ENCODE data around the gene WT1. TPM values are rescaled to one million over a fixed set of nuclear protein-coding genes. Genes with fewer than 3 reads are reported as not detected.

The WT1 gene
- total and polyA plus RNA-seq, 2 donors = 0.05 to 2.3 TPM

DNA sequence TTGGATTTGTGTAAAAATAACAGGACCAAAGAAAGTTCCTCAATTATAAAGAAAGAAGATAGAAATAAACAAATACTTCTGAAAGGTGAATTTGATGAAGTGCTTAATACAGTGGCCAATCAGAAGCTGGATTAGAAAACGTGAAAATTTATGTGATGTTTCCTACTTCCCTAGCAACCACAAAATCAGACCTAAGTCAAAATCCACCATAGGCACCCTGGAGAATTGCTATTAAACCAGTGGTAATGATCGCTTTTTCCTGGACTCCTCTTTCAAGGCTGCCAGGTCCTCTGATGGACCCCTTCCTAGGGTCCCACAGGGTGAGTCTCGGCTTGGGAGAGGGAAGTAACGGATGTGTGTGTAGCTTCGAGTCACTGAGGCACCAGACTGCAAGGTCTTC lies 9.6 kb downstream of the WT1 start:
- 38% methylated on average over 5 of the region's 5 CpGs for WGBS
- DNase-seq (ENCODE audit: extremely low spot score) = no peak

DNA sequence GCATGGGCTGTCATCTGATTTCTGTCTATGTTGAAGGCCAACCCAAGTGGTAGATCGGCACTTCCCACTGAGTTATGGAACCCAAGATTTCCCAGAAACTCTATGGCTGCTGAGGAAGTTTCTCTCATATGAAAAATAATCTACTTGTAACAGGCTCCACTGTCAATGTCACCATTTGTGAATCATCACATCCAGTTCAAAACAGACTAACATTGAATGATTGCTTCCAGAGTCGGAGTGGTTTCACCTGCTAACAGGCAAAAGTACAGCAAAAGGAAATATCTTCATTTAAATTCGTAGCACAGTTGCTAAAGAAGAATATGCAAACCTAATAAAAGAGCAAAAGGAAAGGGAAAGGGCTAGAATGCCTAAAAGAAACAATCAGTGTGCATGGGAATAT lies 12.8 kb downstream of the WT1 start:
- WGBS = 68% methylated on average over 3 of the region's 3 CpGs
- no peaks in the 10 kb centered on the region for H3K36me3 ChIP-seq (ENCODE audit: insufficient read depth)
- H3K27ac ChIP-seq (ENCODE audit: low read depth) = no peak overlapping the region
- no peak overlapping the region for H3K4me3 ChIP-seq (ENCODE audit: low read depth, low read length)
- no peak for DNase-seq (ENCODE audit: extremely low spot score)
- H3K4me1 ChIP-seq (ENCODE audit: insufficient read depth) = no peaks in the 10 kb centered on the region

More for the DNA sequence above, 9.6 kb downstream of the WT1 start:
- no peak overlapping the region for H3K4me3 ChIP-seq (ENCODE audit: low read depth, low read length)
- no peaks in the 10 kb centered on the region for H3K4me1 ChIP-seq (ENCODE audit: insufficient read depth)
- no peaks in the 10 kb centered on the region for H3K36me3 ChIP-seq (ENCODE audit: insufficient read depth)
- H3K27ac ChIP-seq (ENCODE audit: low read depth) = no peak overlapping the region

DNA sequence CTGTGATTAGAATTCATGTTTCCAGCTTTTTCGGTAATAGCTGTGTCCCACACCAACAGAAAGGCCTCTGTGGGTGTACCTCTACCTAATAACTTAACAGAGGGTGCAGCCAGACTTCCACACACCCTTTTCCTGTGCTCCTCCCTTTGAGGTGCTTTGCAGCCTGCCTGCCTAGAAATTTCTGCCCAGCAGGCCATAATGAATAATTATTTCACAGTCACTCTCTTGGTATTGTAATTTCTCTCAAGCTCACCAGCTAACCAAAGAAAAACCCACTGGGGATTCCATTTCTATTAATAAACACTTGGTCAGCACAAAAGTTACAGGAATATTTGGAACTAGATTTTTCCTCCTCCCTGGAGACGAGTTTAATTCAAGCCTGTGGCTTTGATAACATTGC lies 13.3 kb downstream of the WT1 start:
- Histone ChIP-seq H3K4me1 (ENCODE audit: insufficient read depth) (no peaks in the 10 kb centered on the region), H3K4me3 (ENCODE audit: low read depth, low read length) (no peak overlapping the region), H3K27ac (ENCODE audit: low read depth) (no peak overlapping the region), H3K36me3 (ENCODE audit: insufficient read depth) (no peaks in the 10 kb centered on the region)
- no peak for DNase-seq (ENCODE audit: extremely low spot score)
- WGBS = 78% methylated on average over 2 of the region's 2 CpGs

DNA sequence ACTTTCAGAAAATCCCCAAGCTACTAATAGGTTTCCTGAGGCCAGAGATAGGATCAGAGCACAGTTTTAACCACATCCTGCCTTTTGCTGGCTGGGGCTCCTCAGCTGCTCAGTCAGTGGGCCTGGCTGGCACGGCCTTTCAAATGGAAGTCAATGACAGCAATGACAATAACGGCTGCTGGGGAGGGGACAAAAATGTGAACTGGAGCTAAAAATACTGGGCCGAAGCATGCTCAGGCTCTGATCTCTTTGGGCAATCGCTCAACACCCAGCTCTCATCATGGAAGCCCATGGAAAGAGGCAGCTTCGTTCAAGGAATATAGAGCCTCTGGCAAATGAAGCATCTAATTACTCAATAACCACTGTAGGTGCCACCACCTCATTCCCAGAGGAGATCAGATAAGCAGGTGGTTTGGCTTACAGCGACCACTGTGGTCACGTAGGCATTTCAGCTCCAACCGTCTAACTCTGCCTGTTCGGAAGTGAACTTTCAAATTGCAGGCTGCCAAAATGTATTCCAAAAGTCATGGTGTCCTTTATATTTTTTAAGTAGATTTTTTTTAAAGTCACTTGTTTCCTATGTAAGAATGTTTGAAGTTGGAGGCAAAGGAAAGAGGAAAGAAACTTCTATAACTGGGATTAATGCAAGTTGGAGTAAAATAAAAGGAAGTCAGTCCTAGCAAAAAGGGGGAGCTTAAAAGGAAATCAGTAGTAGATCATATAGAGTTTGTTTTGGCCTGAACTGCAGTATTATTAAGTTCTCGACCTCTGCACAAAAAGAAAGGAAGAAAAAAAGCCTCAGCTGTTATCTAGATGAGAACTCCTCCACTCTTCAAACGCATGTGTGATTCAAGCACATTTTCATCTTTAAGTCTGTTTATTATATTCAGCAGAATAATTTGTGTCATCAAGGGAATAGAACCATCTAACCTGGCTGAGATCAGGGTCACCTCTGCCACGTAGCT lies 14.1 kb downstream of the WT1 start:
- no peaks in the 10 kb centered on the region for H3K4me1 ChIP-seq (ENCODE audit: insufficient read depth)
- H3K36me3 ChIP-seq (ENCODE audit: insufficient read depth) = no peaks in the 10 kb centered on the region
- DNase-seq (ENCODE audit: extremely low spot score) = no peak
- no peak overlapping the region for H3K27ac ChIP-seq (ENCODE audit: low read depth)
- 64% methylated on average over 12 of the region's 12 CpGs for WGBS
- no peak overlapping the region for H3K4me3 ChIP-seq (ENCODE audit: low read depth, low read length)

DNA sequence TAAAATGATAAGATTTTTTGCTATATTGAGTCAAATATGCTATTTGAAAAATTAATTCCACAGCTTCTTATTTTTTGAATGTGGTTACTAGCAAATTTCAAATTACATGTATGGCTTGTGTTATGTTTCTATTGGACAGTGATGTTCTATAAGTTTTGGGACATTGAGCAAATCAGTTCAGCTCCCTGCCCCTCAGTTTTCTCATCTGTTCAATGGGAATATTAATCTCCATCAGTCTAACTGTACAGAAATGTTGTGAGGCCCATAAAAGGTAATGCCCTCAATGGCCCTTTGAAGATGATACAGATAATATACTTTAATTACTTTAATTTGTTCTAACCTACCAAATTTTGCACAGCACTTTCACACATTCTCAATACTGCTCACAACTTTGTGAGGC lies 15.2 kb downstream of the WT1 start:
- no peak overlapping the region for H3K27ac ChIP-seq (ENCODE audit: low read depth)
- H3K36me3 ChIP-seq (ENCODE audit: insufficient read depth) = no peaks in the 10 kb centered on the region
- no peak overlapping the region for H3K4me3 ChIP-seq (ENCODE audit: low read depth, low read length)
- DNase-seq (ENCODE audit: extremely low spot score) = no peak
- H3K4me1 ChIP-seq (ENCODE audit: insufficient read depth) = no peaks in the 10 kb centered on the region

DNA sequence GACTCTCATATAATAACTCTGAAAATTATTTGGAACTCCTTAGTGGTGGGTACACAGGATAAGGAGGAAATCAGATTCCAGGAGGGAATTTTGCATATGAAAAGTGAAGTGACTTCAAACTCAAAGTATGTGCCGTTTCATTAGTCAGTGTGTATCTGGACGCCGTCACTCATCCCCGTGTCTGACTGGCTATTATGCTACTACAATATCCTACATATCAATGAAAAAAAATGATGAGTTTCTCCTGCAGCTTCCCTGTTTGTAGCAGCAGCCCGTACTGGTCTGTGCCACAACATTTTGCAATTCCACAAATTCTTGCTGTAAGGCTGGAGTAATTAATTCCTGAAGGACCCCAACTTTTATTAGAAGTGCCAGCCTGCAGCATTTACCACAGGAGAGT lies 16.5 kb downstream of the WT1 start:
- no peak for DNase-seq (ENCODE audit: extremely low spot score)
- no peaks in the 10 kb centered on the region for H3K4me1 ChIP-seq (ENCODE audit: insufficient read depth)
- no peak overlapping the region for H3K27ac ChIP-seq (ENCODE audit: low read depth)
- H3K36me3 ChIP-seq (ENCODE audit: insufficient read depth) = no peaks in the 10 kb centered on the region
- no peak overlapping the region for H3K4me3 ChIP-seq (ENCODE audit: low read depth, low read length)
- WGBS = 36% methylated on average over 5 of the region's 5 CpGs

DNA sequence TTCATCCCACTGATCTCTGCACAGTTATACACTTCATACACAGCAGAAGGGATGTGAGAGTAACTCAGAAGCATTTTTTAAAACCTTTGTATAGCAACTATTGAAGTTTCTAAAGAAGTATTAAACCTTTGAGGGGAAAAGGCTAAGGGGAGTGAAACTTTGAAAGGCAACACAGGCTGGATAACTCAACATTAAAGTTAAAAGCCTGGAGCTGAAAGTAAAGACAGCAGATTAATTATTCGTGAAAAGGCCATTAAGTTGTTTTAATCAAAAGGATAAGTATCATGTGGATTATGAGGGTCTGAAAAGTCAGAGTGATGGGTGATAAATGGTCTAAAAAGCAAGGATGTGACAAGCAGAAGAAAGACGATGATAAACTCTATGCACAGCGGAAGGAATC lies 17.5 kb downstream of the WT1 start:
- DNase-seq (ENCODE audit: extremely low spot score) = no peak
- Histone ChIP-seq H3K4me1 (ENCODE audit: insufficient read depth) (no peaks in the 10 kb centered on the region), H3K36me3 (ENCODE audit: insufficient read depth) (no peaks in the 10 kb centered on the region), H3K4me3 (ENCODE audit: low read depth, low read length) (no peak overlapping the region), H3K27ac (ENCODE audit: low read depth) (no peak overlapping the region)
- WGBS = 55% methylated on average over 3 of the region's 3 CpGs

DNA sequence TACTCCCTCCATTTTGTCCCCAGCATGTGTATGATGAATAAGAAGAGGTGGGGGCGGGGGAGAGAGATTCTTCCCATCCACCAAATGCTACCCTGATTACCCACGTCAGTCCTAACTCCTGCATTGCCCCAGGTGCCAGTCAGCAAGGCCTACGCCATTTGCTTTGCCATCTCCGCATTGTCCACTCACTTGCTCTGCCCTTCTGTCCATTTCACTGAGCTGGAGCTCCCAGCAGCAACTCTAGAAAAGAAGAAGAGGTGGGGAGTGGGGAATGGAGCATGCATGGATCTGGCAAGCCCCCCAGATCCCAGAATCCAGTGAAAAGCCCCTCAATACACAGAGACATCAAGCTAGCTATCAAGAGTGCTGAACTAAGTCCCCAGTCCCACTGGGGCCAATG lies 19.0 kb downstream of the WT1 start:
- no peak for DNase-seq (ENCODE audit: extremely low spot score)
- H3K4me3 ChIP-seq (ENCODE audit: low read depth, low read length) = no peak overlapping the region
- 85% methylated on average over 4 of the region's 4 CpGs for WGBS
- no peaks in the 10 kb centered on the region for H3K36me3 ChIP-seq (ENCODE audit: insufficient read depth)
- no peaks in the 10 kb centered on the region for H3K4me1 ChIP-seq (ENCODE audit: insufficient read depth)
- no peak overlapping the region for H3K27ac ChIP-seq (ENCODE audit: low read depth)

DNA sequence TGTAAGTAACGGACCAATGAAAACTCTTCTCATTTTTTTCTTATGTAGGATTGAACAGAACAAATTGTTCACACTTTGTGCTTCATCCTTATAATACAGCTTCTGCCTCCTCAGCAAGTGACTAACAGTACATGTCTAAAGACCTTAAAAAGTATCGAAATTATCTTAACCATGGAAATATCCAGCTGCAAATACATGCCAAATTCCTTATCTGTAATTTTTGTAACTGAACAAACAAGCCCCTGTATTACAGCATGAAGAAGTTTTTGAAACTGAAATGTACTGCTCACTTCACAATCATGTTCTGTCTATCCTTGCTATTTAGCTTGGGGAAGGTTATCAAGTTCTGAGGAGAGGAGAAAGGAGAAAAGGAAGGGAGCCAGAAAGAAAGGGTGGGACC lies 20.4 kb downstream of the WT1 start:
- no peak overlapping the region for H3K27ac ChIP-seq (ENCODE audit: low read depth)
- no peak overlapping the region for H3K4me3 ChIP-seq (ENCODE audit: low read depth, low read length)
- DNase-seq (ENCODE audit: extremely low spot score) = no peak
- no peaks in the 10 kb centered on the region for H3K36me3 ChIP-seq (ENCODE audit: insufficient read depth)
- WGBS = 72% methylated on average over 2 of the region's 2 CpGs
- H3K4me1 ChIP-seq (ENCODE audit: insufficient read depth) = no peaks in the 10 kb centered on the region

DNA sequence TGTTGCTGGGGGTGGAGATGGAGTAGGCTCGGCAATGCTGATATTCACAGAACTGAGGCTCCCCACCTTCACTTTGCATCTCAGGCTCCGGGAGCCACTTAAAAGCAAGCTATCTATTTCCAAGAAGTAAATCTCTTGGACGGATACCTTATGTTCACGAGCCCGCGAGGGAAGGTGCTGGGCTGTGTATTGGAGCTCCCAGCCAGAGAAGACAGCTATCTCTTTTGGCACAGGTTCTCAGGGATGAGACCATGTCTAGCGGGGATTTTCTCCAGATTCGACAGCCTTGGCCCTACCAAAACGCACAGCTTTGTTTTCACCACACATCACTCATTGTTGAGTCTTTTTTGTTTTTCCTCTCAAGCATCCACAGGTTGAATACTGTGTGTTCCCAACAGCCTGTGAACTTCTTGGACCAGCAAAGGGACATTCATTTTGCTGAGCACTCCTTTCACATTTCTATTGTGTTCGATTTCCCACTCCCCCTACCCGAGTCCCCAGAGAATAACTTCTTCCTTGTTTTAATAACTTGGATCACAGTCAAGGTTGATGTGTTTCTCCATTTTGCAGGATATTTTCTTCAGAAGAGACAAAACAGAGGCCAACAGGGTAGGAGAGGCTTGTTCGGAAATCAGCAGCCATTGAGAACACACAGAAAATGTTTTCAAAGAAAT lies 23.3 kb downstream of the WT1 start:
- WGBS = 49% methylated on average over 12 of the region's 12 CpGs
- peak; percentile 64 for DNase-seq (ENCODE audit: extremely low spot score)
- Histone ChIP-seq H3K4me3 (ENCODE audit: low read depth, low read length) (no peak overlapping the region), H3K36me3 (ENCODE audit: insufficient read depth) (no peaks in the 10 kb centered on the region), H3K4me1 (ENCODE audit: insufficient read depth) (no peaks in the 10 kb centered on the region), H3K27ac (ENCODE audit: low read depth) (no peak overlapping the region)

DNA sequence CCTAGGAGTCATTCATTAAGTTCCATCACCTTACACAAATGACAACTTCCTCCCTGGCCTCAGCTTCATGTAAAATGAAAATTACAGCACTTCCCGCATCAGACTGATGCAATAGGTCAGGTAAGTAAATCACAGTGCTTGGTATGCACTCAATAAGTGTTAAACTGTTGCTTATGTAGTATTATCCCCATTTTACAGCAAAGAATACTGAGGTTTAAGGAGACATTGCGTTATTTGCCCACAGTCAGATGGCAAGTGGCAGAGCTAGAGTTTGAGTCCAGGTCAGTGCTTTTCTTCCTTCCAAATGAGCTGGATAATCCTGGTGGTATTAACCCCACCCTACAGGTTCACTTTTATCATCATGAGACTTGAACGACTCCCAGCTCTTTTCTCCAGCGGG lies 29.7 kb downstream of the WT1 start:
- no peak for DNase-seq (ENCODE audit: extremely low spot score)
- Histone ChIP-seq H3K36me3 (ENCODE audit: insufficient read depth) (no peaks in the 10 kb centered on the region), H3K4me3 (ENCODE audit: low read depth, low read length) (no peak overlapping the region), H3K4me1 (ENCODE audit: insufficient read depth) (no peaks in the 10 kb centered on the region), H3K27ac (ENCODE audit: low read depth) (no peak overlapping the region)
- 79% methylated on average over 4 of the region's 4 CpGs for WGBS

DNA sequence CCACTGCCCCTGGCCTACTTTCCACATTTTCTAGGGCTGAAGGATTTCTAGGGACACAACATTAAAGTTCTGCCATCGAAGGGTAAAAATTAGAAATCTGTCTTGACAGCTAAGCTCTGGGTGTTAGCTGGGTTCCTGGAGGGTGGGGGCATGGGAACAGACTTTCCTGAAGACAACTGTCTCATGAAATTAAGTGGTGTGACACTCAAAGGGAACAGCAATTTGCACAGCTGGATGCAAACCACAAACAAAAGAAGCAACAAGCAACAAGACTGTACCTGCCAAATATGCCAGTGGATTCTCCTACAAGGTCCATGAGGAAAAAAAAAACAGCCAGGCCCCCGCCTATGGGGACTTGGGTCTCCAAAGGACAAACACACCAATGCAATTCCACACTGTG lies 32.5 kb downstream of the WT1 start:
- DNase-seq (ENCODE audit: extremely low spot score) = no peak
- WGBS = 83% methylated on average over 2 of the region's 2 CpGs
- Histone ChIP-seq H3K4me1 (ENCODE audit: insufficient read depth) (no peaks in the 10 kb centered on the region), H3K4me3 (ENCODE audit: low read depth, low read length) (no peak overlapping the region), H3K27ac (ENCODE audit: low read depth) (no peak overlapping the region), H3K36me3 (ENCODE audit: insufficient read depth) (no peaks in the 10 kb centered on the region)

DNA sequence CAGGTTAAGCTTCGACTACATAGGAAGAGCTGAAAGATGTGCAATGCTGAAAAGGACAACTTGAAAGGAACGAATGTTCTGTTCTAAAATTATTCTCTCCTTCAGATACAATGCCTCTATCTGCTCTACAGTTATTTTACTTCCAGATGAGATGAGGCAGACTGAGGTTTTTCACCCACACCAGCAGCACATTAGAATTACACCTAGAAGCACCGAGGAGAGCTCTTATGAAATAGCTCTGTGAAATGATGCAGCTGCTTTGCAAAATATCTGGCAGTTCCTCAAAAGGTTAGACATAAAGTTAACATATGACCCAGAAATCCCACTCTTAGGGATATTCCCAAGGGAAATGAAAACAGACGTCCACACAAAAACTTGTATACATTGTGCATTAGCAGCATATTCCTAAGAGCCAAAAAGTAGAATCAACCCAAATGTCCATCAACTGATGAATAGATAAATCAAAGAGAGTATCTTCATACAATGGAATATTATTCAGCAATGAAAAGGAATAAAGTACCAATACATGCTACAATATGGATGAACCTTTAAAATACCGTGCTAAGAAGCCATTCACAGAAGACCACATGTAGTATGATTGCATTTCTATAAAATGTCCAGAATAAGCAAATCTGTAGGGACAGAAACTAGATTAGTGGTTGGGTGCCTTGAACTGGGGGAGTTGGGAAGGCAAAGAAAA lies 34.5 kb downstream of the WT1 start:
- WGBS = 58% methylated on average over 5 of the region's 5 CpGs
- no peak overlapping the region for H3K4me3 ChIP-seq (ENCODE audit: low read depth, low read length)
- no peaks in the 10 kb centered on the region for H3K4me1 ChIP-seq (ENCODE audit: insufficient read depth)
- DNase-seq (ENCODE audit: extremely low spot score) = no peak
- no peaks in the 10 kb centered on the region for H3K36me3 ChIP-seq (ENCODE audit: insufficient read depth)
- H3K27ac ChIP-seq (ENCODE audit: low read depth) = no peak overlapping the region

DNA sequence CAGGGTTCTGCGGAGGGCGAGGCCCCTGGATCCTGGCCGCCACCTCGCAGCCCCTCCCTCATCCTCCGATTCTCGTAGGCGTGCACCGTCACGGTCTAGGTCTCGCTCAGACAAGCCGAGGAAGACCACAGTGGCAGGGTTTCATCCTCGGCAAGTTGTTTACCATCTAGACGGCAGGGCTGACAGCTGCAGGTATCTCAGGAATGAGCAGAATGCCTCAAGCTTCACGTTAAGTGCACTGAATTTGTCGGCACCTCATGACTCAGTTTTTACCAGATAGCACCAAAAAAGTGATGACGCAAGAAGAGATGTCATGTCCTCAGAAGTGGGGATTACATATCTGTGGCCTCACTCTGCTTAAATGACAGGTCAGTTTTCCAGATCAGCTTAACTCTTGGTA lies 35.1 kb downstream of the WT1 start:
- H3K27ac ChIP-seq (ENCODE audit: low read depth) = no peak overlapping the region
- no peak overlapping the region for H3K4me3 ChIP-seq (ENCODE audit: low read depth, low read length)
- WGBS = 18% methylated on average over 16 of the region's 16 CpGs
- no peak for DNase-seq (ENCODE audit: extremely low spot score)
- H3K36me3 ChIP-seq (ENCODE audit: insufficient read depth) = no peaks in the 10 kb centered on the region
- no peaks in the 10 kb centered on the region for H3K4me1 ChIP-seq (ENCODE audit: insufficient read depth)

Data from urinary bladder (tissue), 4 donors.